HG03135 (cell line): ENCODE measurements around the gene FAM200B.

Source experiments
- ATAC-seq: cut with Tn5 transposase; IDR thresholded peaks from one replicate; pipeline ENCODE4 v1.9.1; 2021; ENCODE audit warnings: mild to moderate bottlenecking, moderate library complexity; ENCODE audit not compliant: unreplicated experiment

FAM200B gene

DNA sequence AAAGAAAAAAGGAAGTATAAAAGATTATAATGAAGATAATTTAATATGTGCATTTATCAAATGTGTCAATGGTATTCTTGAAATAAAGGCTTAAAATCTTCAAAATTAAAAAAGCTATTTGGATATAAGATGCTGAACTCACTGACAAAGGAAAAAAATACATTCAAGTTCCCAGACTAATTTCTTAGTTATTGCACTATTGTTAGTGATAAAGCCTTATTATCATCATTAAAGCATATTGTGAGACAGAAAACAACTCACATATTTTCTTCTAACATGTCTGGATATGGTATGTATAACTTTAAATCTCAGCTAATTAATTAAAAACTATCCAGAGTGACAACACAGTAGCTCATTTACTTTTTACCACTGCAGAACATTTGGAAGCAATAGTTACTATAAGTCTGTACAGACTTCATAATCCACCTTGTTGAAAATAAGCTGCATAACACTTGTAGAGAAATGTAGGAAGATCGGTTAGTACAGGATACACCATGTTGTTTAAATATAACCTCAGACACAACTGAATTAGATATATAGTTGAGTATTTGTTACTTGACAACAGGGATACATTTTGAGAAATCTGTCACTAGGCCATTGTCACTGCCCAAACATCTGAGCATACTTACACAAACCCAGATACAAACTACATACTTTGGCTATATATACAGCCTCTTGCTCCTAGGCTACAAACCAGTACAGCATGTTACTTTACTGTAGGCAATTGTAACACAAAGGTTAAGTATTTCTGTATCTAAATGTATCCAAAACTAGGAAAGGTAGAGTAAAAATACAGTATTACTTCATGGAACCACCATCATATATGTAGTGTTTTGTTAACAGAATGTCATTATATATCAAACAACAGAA is 12.8 kb upstream of the FAM200B start:
- ATAC-seq, result no peak

DNA sequence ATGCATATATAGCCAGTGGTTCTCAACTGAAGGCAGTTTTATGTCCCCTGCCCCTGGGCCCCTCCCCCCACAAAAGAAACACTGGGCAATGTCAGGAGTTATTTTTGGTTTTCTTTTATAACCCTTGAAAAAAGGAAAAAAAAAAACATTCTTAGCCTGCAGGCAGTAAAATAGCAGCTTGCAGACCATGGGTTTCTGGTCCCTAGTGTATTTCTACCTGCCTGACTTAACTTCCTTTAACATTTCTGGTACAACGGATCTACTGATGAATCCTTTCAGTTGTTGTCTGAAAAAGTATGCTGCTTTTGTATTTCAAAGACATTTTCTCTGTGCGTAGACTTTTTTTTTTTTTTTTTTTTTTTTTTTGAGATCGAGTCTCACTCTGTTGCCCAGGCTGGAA is 11.1 kb upstream of the FAM200B start:
- no peak for ATAC-seq

- no peak for ATAC-seq
These were observed 9.5 kb upstream of the FAM200B start for GRCh38 chr4:15672101-15672500.

DNA sequence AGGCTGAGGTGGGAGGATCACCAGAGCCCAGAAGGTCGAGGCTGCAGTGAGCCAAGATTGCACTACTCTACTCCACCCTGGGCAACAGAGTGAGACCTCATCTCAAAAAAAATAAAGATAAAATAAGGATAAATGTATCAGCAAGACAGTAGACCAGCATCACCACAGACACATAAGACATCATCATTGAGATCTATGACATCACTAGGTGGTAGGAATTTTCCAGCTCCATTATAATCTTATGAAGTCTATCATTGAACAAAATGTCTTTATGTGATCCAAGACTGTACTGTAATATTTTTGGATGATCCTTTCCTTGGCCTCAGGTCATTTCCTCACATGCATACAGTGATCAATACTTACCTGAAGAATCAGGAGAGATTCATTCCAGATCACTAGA is 8.3 kb upstream of the FAM200B start:
- no peak for ATAC-seq

DNA sequence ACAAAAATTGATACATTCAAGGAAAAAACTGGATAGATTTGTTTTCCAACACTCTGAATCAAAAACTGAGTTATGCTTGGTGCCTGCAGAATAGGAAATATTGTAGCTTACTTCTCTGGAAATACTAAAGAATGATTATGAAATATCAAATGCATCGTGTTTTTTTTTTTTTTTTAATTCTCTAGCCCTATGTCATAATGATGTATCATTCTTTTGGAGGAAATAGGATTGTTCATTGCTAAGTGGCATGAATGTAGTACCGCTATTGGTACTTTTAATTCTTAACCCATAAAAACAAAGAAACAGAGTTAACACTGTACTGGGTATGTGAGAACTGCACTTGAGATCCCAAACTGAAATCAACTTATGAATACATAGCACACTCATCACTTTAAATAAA is 7.6 kb upstream of the FAM200B start:
- ATAC-seq, result no peak

DNA sequence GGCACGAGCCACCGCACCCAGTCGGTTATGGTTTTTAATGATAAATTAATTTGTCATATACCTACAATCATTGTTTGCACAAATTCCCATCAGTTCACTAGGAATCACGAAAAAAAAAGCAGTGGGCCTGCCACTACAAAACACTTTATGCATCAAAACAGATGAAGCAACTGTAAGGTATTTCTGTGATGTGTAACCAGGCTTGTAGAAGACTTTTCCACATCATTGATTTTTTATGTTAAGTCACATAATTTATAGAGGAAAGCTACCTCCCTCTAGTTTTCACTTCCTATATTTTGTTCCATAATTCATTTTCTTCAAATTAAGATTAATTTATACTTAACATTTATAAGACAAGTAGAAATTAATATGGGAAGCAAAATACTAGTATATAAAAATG is 6.7 kb upstream of the FAM200B start:
- ATAC-seq, result no peak

DNA sequence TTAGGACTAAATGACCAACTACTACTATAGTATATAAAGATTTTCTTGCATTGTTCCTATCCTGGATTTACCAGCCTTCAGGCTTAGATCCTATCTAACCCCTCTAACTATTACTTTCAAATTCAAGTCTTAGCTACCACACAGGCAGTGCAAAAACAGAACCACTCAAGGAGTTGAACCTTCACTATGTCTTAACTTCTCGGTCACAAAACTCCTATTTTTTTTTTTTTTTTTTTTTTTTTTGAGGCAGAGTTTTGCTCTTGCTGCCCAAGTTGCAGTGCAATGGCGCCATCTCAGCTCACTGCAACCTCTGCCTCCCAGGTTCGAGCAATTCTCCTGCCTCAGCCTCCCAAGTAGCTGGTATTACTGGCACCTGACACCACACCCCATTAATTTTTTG is 6.3 kb upstream of the FAM200B start:
- no peak for ATAC-seq

DNA sequence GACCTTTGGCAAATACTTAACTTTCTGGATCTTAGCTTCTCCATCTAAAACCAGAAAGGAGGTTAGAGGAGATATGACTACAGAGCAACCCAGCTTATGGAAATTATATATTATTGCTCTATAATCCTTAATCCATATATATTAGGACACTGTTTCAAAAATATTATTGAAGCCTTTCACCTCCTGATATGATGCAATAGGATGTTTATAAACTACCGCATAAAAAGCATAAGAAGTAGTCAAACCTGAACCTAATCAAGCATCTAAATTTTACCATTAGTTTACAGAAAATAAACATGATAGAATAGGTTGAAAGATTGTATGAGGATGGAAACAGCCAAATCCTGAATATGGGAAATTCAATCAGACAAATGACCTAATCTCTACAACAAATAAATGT is 5.6 kb upstream of the FAM200B start:
- no peak for ATAC-seq

- ATAC-seq, result no peak
These were observed 4.7 kb upstream of the FAM200B start for GRCh38 chr4:15676899-15677298.

GRCh38 chr4:15677507-15677988 is 4.1 kb upstream of the FAM200B start:
- ATAC-seq, result no peak

DNA sequence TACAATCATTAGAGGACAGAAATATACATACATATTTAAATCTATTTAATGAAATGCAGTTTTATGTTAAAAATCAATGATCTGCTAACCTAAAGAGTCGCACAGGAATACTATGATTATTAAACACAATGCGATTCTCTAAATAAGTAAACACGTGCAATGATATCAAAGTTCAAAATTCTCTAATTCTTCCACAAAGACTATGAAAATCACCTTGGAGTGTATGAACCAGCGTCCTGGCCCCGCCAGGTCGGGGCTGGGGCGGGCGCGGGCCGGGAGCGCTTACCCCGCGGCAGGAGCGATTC is 608 bp upstream of the FAM200B start:
- ATAC-seq, result no peak

- no peak for ATAC-seq
These were observed 865 bp downstream of the FAM200B start for GRCh38 chr4:15682242-15683142.

DNA sequence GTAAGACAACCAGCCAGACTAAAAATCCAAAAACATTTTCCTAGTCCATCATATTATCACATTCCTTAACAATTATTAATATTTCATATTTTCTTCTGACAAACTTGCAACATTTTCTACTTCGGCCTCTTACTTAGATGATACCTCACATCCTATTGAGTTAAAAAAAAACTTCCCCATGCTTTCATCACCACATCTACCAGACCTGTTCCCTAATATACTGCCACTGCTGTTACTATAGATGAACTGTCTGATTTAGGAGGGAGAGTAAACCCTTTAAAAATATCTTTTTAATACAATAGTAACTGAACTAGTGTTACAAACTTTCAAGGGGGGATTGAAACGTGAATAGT is 1.5 kb downstream of the FAM200B start:
- ATAC-seq, result no peak

- no peak for ATAC-seq
These were observed 2.9 kb downstream of the FAM200B start for GRCh38 chr4:15684498-15684897.

- ATAC-seq, result no peak
These were observed 6.4 kb downstream of the FAM200B start for GRCh38 chr4:15688051-15688450.

DNA sequence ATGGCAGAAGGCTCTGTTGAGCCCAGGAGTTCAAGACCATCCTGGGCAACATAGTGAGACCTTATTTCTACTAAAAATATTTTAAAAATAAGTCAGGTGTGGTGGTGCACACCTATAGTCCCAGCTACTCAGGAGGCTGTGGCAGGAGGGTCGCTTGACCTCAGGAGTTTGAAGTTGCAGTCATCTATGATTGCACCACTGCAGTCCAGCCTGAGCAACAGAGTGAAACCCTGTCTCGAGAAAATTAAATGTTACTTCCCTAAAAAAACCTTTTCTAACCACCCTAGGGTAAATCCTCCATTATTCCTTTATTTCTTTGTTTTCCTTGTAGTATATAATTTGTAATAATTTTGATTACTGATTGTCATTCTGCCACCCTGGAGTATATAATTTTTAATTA is 7.9 kb downstream of the FAM200B start:
- ATAC-seq, result no peak

DNA sequence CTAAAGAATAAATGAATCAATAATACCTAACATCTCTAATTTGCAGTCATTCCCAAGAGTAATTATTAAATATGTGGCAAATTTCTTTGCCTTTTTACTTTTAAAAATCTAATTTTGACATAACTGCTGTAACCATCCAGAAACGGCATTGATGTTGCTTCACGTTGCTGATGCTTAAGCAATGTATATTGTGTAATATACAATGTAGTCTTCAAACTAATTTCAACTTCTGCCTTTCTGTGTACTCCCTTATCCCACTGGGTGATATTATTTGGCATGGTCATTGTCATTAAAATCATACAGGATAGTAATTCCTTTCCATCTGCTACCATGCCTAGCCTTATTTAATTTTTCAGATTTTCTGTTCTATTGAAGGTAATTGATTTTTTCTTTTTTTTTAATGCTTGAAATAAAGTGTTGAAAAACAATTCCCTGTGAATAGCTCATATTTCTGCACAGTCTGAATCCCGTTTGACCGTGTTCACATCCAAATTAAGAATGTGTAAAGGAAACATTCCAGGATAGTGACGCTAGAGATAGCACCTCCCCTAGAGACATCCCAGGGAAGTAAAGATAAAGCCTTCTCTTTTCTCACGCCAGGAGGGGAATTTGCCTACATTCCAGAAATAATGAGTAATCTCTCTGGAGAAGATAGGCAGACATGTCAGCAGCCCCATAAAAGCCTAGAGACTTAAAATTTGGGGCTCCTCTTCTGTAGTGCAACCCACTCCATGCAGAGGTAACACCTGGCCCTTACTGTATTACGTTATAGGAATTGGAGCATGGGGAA is 8.6 kb downstream of the FAM200B start:
- ATAC-seq, result no peak

DNA sequence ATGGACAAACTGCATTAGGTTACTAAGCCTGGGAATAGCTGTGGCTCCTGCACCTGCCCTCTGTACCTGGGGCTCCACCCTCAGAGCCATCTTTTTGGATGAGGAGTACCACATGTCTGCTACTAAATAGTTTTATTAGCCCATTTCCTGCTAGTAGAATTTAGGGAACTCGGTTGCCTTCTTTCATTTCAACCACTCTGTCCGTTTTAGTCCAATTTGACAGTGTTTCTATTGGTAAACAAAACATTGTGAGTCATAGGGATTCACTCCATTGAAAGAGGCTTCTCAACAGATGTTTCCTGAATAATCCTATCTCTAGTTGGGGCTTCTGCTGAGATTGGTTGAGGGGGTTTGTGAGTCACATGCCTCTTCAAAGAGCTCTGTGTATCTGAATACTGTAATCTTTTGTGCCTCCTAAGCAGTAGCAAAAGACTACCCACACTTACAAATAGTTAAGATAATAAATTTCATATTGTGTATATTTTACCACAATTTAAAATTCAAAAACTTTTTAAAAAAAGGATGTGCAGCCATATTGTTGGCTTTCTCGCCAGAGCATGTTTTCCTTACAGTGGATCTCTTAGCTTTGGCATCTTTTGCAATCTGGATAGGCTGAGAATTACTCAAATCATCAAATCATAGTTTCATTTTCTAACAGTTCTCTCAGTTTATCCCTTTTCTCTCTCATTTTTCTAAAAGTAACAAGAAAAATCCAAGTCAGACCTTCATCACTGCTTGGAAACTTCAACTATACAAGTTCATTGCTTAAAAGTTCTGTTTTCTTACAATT is 9.9 kb downstream of the FAM200B start:
- no peak for ATAC-seq

DNA sequence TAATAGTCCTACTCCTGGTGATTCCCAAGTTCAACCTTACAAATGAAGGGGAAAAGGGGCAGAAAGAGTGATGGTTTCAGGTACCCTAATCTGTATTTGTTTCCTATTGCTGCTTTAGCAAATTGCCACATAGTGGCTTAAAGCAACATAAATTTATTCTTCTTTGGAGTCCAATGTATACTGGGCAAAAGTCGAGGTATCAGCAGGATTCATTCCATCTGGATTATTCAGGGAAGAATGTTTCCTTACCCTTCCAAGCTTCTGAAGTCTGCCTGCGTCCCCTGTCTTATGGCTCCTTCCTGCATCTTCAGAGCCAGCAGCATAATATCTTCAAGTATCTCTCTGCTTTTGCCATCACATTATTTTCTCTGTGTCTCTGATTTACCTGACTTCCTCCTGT is 11.0 kb downstream of the FAM200B start:
- no peak for ATAC-seq

DNA sequence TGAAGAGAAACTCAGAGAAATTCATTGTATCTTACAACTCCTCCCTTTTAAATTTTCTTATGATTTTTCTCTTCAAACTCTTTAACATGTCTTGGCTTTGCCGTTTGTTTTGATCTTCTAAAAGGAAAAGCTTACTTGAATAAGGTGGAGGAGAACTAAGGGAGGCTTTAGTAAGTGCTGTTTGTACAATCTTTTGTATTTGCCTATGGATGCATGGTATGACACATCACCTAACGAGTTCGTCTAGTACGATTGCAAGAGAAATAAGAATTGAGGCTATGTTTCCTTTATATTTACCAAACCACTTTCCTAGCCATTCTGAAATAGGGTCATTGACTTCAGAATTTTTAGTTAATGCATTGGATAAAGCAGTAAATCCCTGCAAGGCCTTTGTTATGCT is 12.8 kb downstream of the FAM200B start:
- no peak for ATAC-seq
